T1000 (cell line): ENCODE measurements around the gene IFT122.

ENCODE experiments used
- DNase-seq: peaks from one replicate; lab custom pipeline; 2025; ENCODE audit warnings: mixed read lengths; lab: John Stamatoyannopoulos, UW

The IFT122 gene

GRCh38 chr3:129519449-129519848 lies 79.4 kb downstream of the IFT122 start:
- no peak for DNase-seq

GRCh38 chr3:129519896-129520715 lies 80.1 kb downstream of the IFT122 start:
- DNase-seq, result no peak

DNA sequence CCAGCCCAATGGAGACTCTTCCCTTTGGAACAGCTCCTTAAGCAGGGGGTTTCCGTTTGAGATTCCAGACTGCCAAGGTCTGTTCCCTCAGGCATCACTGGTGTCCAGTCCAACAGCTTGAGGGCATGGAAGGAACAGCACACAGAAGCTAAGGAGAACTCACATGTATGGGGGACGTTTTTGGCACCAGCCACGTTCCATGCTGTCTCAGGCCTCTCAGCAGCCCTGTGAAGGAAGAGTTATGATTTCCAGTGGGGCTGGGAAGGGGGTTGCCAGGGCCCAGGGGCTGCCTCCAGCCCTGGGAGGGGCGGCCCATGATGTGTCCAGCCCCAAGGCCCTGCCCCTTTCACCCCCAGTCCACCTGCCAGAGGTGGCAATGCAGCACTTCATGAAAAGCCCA lies 80.9 kb downstream of the IFT122 start:
- DNase-seq, result peak; percentile 12

DNA sequence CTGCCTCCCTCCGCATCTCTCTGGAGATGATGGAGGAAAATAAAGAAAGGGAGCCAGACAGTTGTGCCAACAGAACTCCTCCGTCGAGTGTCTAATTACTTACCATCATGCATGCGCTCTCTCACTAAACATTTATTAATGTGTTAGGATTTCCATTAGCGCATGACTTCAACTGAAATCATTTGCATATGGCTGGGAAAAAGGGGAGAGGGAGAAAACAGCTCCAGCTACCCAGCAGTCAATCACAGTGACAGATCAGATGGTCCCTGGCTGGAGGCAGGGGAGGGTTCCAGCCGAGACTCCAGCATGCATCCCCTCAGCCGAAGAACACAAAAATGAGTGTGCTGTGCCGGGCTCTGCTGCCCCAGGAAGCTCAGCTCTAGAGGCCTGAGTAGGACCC lies 81.6 kb downstream of the IFT122 start:
- DNase-seq, result no peak

DNA sequence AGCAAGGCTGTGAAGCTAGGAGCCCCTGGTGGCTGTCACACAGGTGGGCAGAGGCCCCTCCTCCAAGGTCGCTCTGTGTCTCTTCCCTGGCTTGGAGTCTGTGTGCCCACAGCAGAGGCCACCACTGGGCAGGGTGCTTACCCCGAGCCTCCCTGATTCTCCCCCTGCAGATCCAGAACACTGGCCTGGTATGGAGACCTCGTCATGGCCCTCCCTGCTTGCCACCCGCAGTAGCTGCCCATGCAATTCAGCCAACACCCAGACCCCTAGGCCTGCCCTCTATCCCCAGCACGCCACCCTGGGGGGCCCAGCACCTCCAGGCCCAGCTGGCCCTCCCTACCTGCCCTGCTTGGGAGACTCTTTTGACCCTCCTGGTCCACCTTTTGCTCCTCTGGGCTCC lies 82.9 kb downstream of the IFT122 start:
- no peak for DNase-seq

DNA sequence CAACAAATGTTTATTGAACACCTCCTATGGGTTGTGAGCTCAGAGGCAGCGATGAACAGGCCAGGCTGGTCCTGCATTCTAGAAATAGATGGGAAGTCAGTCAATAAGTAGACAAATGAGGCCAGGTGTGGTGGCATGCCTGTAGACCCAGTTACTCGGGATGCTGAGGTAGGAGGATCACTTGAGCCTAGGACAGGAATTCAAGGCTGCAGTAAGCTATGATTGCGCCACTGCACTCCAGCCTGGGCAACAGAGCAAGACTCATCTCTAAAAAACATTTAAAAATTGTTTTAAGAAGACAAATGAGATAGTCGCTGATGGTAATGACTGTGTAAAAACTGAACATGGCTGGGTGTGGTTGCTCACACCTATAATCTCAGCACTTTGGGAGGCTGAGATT lies 84.1 kb downstream of the IFT122 start:
- no peak for DNase-seq

DNA sequence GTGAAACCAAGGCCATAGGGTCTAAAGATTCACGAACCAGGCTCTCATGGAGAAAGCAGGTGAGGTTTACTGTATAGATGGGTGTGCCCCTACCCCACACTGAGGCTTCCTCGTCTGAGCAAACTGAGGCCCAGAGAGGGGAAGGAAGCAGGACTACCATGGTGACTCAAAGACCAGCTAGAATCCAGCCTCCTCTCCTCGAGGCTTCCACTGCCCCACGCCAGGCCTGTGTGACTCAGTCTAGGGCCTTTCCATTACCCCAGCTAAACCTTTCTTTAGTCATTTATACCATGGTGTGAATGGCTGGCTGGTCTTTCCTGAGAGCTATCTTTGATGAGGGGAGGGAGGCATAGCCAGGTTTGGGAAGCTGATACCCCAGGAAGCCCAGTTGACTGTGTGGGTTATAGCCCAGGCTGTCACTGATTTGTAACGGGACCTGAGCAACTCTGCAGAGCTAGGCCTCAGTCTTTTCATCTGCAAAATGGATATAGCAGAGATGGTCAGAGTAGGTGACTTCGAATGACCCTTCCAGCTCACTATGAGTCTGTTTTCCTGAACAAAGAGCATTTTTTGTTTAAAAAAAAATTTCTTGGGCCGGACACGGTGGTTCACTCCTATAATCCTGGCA lies 85.4 kb downstream of the IFT122 start:
- DNase-seq, result no peak

- no peak for DNase-seq
Observed at GRCh38 chr3:129526121-129526900, 86.3 kb downstream of the IFT122 start.

- no peak for DNase-seq
Observed at GRCh38 chr3:129527262-129527661, 87.2 kb downstream of the IFT122 start.

DNA sequence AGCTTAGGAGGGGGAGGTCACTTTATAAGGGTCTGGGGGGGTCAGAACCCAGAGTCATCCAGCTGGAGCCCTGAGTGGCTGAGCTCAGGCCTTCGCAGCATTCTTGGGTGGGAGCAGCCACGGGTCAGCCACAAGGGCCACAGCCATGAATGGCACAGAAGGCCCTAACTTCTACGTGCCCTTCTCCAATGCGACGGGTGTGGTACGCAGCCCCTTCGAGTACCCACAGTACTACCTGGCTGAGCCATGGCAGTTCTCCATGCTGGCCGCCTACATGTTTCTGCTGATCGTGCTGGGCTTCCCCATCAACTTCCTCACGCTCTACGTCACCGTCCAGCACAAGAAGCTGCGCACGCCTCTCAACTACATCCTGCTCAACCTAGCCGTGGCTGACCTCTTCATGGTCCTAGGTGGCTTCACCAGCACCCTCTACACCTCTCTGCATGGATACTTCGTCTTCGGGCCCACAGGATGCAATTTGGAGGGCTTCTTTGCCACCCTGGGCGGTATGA lies 88.6 kb downstream of the IFT122 start, which contains the start of gene RHO:
RHO (plus strand) TSS at position 51 of the 512 bp plus-strand sequence; CDS start at position 146, 95 bp downstream.
- no peak for DNase-seq

DNA sequence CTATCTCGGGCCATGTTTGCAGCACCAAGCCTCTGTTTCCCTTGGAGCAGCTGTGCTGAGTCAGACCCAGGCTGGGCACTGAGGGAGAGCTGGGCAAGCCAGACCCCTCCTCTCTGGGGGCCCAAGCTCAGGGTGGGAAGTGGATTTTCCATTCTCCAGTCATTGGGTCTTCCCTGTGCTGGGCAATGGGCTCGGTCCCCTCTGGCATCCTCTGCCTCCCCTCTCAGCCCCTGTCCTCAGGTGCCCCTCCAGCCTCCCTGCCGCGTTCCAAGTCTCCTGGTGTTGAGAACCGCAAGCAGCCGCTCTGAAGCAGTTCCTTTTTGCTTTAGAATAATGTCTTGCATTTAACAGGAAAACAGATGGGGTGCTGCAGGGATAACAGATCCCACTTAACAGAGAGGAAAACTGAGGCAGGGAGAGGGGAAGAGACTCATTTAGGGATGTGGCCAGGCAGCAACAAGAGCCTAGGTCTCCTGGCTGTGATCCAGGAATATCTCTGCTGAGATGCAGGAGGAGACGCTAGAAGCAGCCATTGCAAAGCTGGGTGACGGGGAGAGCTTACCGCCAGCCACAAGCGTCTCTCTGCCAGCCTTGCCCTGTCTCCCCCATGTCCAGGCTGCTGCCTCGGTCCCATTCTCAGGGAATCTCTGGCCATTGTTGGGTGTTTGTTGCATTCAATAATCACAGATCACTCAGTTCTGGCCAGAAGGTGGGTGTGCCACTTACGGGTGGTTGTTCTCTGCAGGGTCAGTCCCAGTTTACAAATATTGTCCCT lies 89.6 kb downstream of the IFT122 start:
- DNase-seq, result no peak

- no peak for DNase-seq
Observed at GRCh38 chr3:129530251-129530791, 90.3 kb downstream of the IFT122 start.

DNA sequence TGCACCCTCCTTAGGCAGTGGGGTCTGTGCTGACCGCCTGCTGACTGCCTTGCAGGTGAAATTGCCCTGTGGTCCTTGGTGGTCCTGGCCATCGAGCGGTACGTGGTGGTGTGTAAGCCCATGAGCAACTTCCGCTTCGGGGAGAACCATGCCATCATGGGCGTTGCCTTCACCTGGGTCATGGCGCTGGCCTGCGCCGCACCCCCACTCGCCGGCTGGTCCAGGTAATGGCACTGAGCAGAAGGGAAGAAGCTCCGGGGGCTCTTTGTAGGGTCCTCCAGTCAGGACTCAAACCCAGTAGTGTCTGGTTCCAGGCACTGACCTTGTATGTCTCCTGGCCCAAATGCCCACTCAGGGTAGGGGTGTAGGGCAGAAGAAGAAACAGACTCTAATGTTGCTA lies 90.8 kb downstream of the IFT122 start:
- no peak for DNase-seq

GRCh38 chr3:129531699-129532098 lies 91.7 kb downstream of the IFT122 start:
- no peak for DNase-seq

- no peak for DNase-seq
Observed at GRCh38 chr3:129532261-129532660, 92.2 kb downstream of the IFT122 start.

- no peak for DNase-seq
Observed at GRCh38 chr3:129533406-129533805, 93.4 kb downstream of the IFT122 start.

- no peak for DNase-seq
Observed at GRCh38 chr3:129534428-129535027, 94.5 kb downstream of the IFT122 start.

GRCh38 chr3:129535075-129535474 lies 95.1 kb downstream of the IFT122 start:
- DNase-seq, result no peak

DNA sequence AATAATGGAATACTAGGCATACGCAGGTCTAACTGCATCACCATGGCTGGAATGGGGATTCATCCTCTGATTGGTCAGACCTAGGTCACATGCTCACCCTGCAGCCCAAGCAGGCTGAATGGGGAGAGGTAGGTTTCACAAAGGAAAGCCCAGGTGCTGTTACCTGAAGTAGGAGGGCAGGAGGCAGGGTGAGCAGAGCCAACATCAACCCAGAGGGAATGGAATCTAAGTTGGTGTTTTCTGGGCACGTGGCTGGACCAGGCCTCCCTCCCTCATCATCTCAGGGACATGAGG lies 96.3 kb downstream of the IFT122 start:
- no peak for DNase-seq

DNA sequence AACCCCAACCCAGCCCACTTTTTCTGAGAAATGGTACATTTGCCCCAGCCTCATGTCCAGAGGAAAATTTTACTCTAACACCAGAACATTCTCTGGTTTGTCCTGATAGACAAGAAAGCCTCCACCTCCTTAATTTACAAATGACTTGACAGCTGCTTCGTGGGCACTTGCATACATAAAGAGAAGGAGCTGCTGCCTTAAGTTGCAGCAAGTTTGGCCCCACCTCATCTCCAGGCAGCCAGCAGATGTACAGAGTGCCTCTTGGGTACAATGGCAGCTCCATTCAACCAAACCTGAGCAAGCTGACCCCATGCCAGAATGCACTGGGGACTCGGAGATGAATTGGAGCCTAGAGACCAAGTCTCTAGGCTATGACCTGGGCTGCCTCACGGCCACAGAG lies 96.8 kb downstream of the IFT122 start:
- no peak for DNase-seq

- DNase-seq, result no peak
Observed at GRCh38 chr3:129539206-129539605, 99.2 kb downstream of the IFT122 start.
